GM03348 (cell line): ENCODE data around the gene PPP6R2.

Source experiments
- DNase-seq: peaks from one replicate; pipeline ENCODE4 v3.0.0; 2012; ENCODE audit warnings: low spot score

Gene PPP6R2

DNA sequence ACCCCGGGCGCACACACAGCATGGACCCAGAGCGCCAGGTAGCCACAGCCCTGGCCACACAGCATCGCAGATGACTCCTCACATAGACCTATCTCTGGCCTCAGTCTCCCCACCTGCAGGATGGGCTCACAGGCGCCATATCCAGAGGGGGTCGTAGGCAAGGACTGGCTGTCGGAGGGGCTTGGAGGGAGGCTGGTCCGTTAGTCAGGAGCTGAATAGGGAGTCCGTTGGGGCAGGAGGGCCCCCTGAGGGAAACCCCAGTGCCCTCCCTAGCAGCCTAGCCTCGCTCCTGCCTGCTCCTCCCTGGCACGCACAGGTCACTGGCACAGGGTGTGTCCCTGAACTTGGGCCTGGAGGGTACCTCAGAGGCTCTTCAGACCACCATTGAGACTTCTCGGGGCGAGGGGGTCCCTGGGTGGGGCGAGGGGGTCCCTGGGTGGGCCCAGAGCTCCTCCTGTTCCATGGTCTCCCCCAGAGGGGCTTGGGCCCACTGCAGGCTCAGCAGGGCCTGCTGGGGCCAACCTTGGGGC is 37.7 kb upstream of the PPP6R2 start:
- no peak for DNase-seq

DNA sequence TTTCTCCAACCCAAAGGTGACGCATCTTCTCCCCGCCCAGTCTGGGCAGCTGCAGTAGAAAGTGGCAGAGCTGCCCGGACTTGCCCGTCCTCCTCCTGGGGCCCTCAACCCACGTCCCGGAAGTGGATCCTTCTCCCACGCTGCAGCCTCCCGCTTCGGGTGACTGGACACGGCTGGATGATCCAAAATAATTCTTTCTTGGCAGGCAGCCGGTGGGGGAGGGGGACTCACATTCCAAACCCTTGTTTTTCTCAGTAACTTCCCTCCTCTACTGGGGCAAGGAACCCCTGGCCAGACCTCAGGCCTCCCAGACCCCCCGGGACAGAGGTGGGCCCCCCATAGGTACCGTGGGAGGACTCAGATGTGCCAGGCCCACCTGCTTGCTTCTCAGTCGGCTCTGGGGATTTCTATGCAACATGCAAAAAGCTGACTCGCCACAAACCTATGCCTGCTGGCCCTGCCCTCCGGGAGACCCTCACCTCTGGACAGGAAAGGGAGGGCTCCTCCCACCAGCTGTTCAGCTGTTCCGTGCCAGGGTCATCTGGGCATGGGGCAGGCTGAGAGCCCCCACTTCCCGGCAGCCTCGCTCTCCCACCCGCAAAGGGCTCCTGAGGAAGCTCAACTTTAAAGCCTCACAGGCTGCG is 37.1 kb upstream of the PPP6R2 start:
- DNase-seq = peak; percentile 98

DNA sequence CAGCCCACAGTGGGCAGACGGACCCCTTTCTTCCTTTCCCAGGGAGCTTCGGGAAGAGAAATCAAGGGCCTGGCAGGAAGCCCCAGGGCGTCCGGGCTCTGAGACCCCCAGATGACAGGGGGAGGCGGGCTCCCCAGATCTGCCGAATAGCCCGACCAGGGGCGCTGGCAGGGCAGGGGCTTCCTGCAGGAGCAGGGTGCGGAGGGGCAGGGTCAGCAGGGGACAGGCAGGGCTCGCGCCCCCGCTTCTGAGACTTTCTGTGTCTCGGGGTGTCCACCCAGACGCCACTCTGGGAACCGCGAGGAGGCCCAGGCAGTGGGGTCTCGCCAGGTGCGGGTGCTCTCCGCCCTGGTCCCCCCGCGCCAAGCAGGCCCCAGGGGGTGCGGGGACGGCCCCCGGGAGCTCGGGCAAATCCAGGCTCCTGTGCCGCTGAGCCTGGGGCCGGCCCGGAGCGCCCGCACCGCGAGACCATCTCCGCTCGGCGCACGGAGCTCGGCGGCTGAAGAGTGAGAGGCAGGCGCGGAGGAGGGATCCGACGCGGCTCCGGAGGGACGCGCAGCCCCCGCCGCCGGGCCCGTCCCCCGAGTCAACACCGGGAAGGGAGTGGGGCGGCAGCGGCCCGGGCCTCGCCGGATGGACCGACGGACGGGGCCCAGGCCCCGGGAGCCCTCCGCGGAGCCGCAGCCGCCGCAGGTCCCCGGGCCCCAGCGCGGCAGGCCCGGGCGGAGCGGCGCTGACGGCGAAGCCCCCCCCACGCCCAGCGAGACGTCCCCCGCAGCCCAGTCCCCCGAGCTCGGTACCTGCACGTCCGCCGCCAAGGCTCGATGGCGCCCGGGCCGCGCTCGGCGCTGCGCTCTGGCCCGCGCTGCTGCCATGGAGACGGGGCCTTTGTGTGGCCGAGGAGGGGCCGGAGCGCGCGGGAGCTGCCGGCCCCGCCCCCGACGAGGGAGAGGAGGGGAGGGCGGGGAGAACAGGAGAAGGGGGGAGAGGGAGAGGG is 36.1 kb upstream of the PPP6R2 start, which contains the start of gene PLXNB2:
TSS of gene PLXNB2 (minus strand) at position 894 of the 997 bp plus-strand sequence. CDS start 17,062 bp downstream, outside the sequence.
- DNase-seq = peak; percentile 93

DNA sequence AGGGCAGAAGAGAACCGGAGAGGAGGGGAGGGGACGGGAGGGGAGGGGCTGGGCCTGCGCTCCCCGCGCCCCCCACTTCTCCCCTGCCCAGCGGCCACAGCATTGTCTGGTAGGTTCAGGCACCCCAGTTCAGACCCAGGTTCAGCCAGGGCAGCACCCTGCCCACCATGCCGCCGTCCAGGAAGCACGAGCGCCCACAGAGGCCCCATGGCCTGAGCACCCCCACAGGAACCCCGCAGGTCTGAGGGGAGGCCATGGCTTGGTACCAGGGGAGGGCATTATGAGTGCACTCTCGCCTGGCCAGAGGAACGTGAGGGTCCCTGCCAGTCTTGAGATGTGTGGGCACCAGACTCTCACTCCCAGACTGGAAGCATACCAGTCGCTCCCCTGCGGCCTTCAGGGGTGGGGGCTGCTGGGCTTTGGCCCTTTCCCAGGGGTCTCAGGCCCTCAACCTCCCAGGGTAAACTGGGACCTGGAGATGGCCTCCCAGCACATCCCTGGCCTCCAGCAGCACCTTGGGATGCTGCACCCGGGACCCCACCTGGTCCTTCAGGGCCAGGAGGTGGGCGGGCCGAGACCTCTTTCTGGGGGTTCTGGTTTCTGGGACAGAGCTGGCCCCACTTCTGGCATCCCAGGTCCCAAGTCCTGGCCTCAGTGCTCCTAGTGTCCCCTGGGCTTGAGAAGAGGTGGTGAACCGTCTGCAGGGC is 35.1 kb upstream of the PPP6R2 start:
- no peak for DNase-seq

DNA sequence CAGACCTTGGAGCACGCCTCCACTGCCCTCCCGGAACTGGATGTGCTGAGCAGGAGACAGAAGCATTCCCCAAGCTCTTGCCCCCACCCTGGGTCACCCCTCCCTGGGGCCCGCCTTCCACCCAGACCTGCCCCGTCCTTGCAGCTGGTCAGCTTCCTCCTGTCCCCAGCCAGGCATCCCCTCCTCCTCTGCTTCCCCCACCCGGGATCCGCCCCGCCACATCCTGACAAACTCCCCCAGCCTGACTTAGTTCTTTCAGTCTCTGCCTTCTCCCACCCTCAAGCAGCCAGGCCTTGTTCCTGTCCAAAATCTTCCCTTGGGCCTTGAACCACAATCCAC is 34.6 kb upstream of the PPP6R2 start:
- peak; percentile 69 for DNase-seq

DNA sequence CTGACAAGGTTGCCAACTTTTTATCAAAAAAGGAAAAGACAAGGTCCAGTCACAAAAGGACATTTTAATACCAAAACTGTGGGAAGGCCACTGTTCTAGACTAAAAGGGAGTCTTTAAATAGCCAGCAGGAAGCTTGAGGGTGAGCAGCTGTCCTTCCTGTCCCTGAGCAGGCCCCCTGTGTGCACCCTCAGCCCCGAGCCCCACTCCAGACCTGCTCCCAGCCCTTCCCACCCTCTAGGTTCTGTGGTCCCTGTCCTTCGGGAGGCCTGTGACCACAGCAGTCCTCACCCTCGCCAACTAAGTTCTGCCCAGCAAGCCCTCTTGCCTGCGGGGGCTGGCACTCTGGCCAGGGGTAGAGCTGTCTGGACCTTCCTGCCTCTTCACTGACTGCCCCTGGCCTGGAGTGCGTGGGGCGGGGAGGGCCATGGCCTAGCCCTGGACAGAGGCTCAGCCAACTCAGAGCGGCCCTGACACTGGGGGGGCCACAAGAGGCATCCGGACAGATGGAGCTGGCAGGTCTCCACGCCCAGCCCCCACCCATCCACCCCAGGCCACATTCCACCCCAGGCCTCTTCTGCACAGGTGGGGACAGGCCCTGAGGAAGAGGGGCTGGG is 34.0 kb upstream of the PPP6R2 start:
- no peak for DNase-seq

DNA sequence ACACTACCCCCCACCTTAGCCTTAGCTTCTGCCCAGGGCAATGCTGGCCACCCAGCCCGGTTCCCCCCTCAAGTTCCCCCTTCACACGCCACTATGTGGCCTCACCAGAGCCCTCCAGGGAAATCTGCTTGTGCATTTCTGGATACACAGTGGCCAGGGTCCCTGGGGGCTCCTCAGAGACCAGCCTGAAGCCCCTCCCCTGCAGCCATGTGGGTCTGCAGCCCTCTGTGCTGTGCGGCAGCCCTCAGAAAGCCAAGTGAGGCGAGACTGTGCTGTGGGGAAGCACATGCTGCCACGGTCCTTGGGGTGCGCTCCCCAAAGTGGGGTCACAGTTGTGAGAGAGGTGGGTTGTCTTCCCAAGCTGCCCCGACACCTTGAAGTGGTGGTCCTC is 33.5 kb upstream of the PPP6R2 start:
- DNase-seq = no peak

DNA sequence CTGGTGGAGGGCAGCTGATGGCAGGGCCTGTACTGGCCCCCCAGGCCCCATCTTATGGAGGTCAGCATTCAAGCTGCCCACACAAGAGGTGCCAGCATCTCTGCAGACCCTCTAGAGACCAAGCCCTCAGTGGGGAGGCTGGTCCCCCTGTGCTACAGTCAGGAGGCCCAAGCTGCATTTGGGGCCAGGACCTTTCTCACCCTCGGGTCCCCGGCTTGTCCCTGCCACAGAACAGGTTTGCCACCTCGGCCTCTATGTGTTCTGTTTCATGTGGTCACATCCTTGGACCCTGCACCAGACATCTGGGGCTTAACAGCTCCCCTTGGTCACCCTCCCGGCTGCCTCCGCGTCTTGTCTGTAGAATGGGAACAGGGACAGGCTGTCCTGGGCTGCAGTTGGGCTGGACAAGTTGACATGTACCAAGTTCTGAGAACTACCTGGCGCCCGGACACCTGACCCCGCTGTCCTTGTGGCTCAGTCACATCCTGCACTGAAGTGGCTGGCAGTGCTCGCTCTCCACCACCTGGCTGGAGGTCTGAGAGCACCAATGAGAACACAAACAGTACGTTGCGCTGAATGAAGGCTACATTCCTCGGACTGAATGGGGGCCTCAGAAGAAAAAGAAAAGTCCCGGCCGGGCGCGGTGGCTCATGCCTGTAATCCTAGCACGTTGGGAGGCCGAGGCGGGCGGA is 33.0 kb upstream of the PPP6R2 start:
- no peak for DNase-seq

DNA sequence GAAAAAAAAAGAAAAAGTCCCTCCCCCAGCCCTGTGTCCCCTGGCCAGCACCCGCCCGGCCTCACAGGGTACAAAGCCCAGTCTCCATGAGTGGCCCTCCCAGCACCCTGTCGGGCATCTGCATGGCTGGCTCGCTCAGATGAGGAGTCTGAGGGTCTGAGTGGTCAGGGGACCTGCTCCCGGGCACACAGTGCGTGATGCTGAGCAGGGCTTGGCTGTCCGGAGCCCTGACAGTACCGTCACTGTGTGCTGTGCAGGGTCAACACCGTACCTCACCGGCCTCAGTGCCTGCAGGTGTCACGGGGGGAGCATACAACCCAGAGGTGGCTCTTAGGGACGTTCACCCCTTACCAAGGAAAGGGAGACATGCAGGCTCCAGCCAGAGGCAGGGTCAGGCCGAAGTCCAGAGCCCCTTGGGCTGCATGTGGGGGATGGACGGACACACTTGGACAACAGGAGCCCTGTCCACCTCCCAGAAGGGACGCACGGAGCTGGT is 32.1 kb upstream of the PPP6R2 start:
- DNase-seq = no peak

DNA sequence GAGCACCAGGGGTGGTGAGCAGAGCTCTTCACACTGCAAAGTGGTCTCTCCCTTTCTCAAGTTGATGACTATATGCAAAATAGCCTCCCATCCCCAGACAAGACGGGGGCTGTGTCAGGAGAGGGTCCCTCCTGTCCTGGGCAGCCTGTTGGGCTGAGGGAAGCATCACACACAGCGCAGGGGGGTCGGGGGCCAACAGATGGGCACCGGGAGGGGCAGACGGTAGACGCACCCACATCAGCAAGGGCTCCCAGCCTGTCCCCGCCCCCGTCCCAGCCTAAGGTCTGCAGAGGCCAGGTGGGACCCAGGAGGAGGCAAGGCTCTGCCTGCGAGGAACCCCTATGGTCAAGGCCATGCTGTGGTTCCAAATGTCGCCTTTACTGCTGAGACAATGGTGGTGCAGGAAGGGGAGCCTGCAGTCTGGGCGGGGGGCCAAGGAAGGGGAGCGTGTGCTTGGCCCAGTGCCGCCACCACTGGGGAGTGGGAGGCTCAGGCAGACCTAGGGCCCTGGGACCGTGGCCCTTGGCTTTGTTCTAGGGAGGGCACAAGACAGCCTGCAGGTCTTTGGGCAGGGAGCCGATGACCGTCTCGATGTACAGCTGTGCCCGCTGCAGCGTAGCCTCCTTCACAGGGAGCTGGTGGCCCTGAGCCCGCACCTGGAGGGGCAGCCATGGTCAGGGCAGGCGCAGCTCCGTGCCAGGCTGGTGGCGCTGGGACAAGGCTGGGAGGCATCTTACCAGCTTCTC is 31.3 kb upstream of the PPP6R2 start:
- no peak for DNase-seq

DNA sequence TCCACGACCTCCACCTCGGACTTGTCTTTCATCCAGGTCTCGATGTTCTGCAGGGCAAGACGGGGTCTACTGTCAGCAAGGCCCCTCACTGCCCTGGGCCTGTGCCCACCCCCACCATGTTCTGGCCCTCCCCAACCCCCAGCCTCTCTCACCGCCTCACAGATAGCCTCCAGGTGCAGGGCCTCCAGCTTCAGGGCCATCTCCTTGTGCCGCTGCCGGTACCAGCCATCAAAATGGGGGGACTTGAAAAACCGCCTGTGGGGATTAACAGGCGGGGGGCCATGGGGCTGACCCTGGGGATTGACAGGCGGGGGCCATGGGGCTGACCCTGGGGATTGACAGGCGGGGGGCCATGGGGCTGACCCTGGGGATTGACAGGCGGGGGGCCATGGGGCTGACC is 30.8 kb upstream of the PPP6R2 start:
- no peak for DNase-seq

DNA sequence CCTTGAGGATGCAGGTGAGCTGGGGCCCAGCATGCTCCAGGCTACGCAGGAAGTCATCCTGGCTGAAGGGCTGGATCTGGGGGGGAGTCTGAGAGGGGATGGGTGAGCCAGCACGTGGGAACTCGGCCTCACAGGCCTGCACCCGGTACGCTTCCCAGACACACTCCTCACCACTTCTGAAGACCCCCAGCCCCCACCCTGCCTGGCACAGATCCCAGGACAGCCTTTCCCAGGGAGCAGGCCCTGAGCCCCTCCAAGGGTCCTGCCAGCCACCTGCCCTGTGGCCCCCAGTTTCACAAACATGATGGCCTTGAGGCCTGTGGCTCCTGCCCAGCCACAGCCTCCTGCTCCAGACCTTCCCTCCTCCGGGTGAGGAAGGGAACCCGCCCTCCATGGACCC is 30.1 kb upstream of the PPP6R2 start:
- no peak for DNase-seq

DNA sequence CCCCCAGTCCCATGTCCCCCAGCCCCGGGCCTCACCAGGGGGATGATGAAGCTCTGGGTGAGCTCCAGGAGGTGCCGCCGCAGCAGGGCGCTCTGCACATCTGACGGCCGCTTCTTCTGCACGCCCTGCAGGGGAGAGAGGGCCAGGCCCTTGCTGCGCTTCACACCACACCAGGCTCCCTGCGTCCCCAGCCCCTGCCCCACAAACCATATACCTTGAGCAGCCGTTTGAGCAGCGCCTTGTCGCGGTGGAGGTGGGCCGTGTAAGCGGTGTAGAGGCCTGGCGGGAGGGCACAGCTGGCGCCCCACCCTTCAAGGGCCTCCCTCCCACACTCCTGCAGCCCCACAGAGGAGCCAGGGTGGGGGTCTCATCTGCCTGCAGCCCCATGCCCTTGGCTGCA is 29.5 kb upstream of the PPP6R2 start:
- no peak for DNase-seq

DNA sequence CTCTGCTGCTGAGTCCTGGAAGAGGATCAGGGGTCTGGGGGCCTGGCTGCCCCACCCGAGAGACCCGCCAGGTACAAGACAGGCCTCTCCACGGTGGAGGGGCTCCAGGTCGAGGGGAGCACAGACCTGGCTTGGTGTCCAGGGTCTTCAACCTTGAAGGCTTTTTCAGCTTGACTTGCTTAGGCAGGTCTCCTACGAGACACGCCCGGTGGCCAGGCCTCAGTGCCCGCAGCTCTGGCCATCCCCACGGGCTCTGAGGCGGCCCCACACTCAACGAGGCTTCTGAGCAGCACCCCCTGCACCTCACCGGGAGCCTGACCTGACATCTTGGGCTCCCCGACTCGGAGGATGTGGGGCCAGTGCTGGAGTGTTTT is 29.1 kb upstream of the PPP6R2 start:
- DNase-seq = no peak

DNA sequence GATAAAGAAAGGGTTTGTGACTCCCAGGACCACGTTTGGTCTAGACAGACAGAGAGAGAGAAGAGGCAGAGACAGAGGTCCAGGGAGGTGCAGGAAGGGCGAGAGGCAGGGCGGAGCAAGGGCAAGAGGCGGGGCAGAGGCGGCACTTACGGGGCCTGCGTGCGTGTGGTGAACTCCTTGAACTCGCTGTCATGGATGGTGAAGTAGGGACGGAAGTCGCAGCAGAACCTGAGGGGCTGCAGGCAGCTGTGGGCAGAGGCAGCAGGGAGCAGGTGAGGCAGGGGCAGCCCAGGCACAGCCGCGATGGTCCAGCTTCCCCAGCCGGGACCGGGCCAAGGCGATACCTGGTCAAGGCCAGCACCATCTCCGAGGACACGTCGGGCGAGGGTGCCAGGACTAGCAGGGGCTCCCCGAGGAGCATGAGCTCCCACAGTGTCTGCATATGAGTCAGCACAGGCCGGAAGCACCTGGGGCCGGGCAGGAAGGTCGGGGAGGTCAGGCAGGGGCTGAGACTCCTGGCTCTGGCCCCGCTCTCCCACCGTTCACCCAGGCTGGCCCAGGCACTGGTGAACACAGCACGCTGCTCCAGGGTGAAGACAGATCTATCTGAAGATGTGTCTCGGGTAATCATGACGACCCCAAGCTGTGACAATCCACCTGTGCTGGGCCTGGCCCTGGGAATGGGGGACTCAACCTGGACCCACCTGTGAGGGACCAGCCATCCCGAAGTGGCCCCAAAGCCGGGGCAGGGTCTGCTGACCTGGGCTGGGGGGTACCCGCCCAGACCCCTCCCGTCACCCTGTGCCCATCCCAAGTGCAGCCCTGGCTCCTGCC is 28.5 kb upstream of the PPP6R2 start:
- no peak for DNase-seq

DNA sequence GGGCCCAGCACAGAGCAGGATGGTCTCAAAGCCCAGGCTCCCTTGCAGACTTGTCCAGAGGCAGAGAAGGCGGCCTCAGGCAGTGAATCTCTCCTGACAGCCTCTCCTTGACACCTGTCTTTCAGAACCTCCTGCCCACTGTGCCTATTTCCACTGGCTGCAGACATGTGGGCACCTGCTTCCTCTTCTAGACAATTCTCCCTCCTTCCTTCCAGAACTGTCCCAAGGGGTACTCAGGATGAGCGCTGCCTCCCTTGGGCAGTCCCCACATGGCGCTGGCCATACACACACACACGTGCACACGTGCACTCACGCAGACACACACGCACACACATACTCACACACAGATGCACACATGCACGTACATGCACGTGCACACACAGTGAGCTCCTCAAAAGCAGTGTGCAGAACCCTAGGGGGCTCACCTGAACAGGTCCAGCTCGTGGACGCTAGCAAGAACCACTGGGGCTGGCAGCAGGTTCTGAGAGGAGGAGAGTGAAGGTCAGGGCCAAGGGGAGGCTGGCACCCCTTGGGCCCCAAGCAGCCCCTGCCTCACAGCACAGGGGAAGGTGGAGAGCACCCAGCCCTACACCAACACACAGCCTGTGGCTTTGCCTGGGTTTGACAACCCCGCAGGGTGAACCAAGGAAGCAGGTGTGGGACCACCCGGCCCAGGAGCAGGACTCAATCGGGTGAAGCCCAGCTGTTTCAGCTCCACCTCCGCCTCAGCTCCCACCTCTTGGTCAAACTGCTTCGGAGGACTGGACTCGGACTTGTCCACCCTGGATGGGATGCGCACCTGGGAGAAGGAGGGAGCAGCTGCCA is 27.6 kb upstream of the PPP6R2 start:
- no peak for DNase-seq

DNA sequence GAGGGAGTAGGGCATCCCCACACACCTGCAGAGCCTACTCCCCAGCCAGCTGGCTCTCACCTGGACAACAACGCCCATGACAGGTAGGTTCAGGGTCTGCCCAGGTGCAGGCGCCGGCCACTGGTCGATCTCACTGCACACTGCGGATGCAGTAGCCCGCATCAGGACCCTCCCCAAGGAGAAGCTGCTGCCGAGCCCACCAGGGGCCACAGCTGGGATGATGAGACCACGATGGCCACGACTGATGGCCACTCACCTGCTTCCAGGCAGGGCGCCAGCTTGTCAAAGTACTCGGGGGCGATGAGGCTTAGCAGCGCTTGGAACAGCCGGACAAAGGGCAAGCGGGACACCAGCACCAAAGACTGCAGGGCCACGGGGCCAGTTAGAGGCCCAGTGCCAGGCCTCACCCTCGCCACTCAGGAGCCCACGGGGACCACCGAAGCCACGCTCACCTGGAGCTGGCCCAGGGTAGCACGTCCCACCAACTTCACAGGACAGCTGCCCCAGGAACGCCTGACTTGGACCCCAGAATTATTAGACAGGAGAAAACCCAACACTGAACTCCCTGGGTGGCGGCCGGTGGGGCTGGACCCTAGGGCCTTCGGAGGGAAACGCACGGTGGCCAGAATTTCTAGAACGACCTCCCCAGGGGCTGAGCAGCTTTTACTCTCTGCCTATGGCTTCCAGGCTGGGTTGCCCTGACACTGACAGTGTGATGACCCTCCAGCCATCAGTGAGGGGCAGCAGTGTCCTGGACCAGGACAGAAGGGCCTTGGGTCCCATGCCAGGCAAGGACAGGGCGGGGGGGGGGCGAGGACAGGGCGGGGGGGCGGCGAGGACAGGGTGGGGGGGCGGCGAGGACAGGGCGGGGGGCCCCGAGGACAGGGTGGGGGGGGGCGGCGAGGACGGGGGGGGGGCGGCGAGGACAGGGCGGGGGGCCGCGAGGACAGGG is 26.7 kb upstream of the PPP6R2 start:
- no peak for DNase-seq

DNA sequence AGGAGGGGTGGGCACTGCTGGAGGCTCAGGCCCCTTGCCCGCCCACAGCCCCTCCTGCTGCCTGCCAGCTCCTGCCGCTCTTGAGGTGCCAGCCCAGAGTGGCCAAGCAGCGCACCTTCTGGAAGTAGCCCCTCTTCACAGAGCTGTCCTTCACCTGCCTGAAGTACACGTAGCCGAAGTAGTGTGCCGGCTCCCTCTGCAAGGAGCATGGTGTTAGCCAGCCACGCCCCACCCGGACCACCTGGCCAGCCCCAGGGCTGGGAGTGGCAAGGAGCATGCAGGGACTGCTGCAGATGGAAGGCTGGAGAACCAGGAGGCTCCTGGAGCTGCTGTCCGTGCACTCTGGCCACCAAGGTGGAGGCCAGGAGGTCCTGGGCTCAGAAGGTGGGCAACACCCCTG is 25.9 kb upstream of the PPP6R2 start:
- DNase-seq = no peak
